MCF 10A (cell line): ENCODE data around the gene GTF2IRD1. TPM values are rescaled to one million over a fixed set of nuclear protein-coding genes. Genes with fewer than 3 reads are reported as not detected.
"Not testable (repeated sequence)": the region's sequence is repeated elsewhere in the genome, so short reads cannot be mapped to it uniquely, and the experiment has no call there.

ENCODE experiments used
- BruUV-seq: library from RNA; stranded (reverse); fragments of 400-500 nt; replicated peaks from 2 replicates; lab custom pipeline; 2021; lab: Mats Ljungman, UMichigan
- CTCF ChIA-PET: fragments of 300-600 bp; sonication (Branson Sonifier 250); formaldehyde crosslinking; extraction: SDS; loops from one replicate; lab custom pipeline; 2021; ENCODE audit warnings: antibody characterized with exemption, inconsistent platforms; lab: Yijun Ruan, JAX
- POLR2A ChIA-PET: fragments of 300-600, 350-650 bp; sonication (Branson Sonifier 250); formaldehyde crosslinking; extraction: SDS; loops from one replicate; lab custom pipeline; 2020; ENCODE audit warnings: antibody characterized with exemption, inconsistent platforms; lab: Yijun Ruan, JAX
- DNase-seq: peaks from one replicate; pipeline ENCODE4 v3.0.0-alpha.2; 2018; ENCODE audit not compliant: unreplicated experiment
- H3K27ac Mint-ChIP-seq: one replicate; pipeline ENCODE4 v1.8.0; 2022; ENCODE audit warnings: mild to moderate bottlenecking, low read depth, mixed read lengths; ENCODE audit not compliant: unreplicated experiment
- H3K27me3 Mint-ChIP-seq: one replicate; pipeline ENCODE4 v1.8.0; 2022; ENCODE audit warnings: mixed read lengths; ENCODE audit not compliant: insufficient read depth, unreplicated experiment
- H3K36me3 Mint-ChIP-seq: one replicate; pipeline ENCODE4 v1.8.0; 2022; ENCODE audit warnings: mild to moderate bottlenecking, moderate library complexity, mixed read lengths; ENCODE audit not compliant: insufficient read depth, unreplicated experiment
- H3K4me1 Mint-ChIP-seq: one replicate; pipeline ENCODE4 v1.8.0; 2022; ENCODE audit warnings: mixed read lengths; ENCODE audit not compliant: insufficient read depth, unreplicated experiment
- H3K4me3 Mint-ChIP-seq: one replicate; pipeline ENCODE4 v1.8.0; 2022; ENCODE audit warnings: mild to moderate bottlenecking, moderate library complexity, mixed read lengths; ENCODE audit not compliant: unreplicated experiment
- H3K9me3 Mint-ChIP-seq: one replicate; pipeline ENCODE4 v1.8.0; 2022; ENCODE audit warnings: mixed read lengths; ENCODE audit not compliant: unreplicated experiment
- intact Hi-C: fragments of 100-400 bp; cut with micrococcal nuclease; formaldehyde crosslinking; loops from 2 replicates; pipeline ENCODE4 v1.14.1; 2022
- total RNA-seq: library from RNA; stranded (reverse); gene quantifications from 2 replicates; pipeline ENCODE4 v1.2.3, GENCODE V29; 2022
- TF ChIP-seq, protein P1 (sequence below): fragments of 200-600 bp; IDR thresholded peaks from one replicate; pipeline ENCODE4 v1.8.0; 2022; ENCODE audit warnings: antibody characterized with exemption, mild to moderate bottlenecking; ENCODE audit not compliant: unreplicated experiment

The GTF2IRD1 gene
- total RNA-seq, 1 experiment from 2014 or later: 77.6 TPM

DNA sequence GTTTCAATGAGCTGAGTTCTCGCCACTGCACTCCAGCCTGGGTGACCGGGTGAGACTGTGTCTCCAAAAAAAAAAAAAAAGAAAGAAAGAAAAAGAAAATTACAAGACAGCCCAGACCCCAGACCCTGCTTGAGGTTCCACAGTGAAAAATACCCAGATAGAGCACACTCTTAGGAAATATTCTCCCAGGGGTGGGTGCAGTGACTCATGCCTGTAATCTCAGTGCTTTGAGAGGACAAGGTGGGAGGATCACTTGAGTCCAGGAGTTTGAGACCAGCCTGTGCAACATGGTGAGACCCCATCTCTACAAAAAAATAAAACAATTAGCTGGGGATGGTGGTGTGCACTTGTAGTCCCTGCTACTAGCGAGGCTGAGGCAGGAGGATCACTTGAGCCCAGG, 41.1 kb upstream of the GTF2IRD1 start:
- Mint-ChIP-seq H3K9me3 (no peaks in the 10 kb centered on the region), H3K27me3 (no peaks in the 10 kb centered on the region), H3K27ac (no peak overlapping the region), H3K4me3 (no peak overlapping the region), H3K36me3 (no peaks in the 10 kb centered on the region), H3K4me1 (no peaks in the 10 kb centered on the region)
- intact Hi-C loops: no loop called here
- TF ChIP-seq, protein P1, sequence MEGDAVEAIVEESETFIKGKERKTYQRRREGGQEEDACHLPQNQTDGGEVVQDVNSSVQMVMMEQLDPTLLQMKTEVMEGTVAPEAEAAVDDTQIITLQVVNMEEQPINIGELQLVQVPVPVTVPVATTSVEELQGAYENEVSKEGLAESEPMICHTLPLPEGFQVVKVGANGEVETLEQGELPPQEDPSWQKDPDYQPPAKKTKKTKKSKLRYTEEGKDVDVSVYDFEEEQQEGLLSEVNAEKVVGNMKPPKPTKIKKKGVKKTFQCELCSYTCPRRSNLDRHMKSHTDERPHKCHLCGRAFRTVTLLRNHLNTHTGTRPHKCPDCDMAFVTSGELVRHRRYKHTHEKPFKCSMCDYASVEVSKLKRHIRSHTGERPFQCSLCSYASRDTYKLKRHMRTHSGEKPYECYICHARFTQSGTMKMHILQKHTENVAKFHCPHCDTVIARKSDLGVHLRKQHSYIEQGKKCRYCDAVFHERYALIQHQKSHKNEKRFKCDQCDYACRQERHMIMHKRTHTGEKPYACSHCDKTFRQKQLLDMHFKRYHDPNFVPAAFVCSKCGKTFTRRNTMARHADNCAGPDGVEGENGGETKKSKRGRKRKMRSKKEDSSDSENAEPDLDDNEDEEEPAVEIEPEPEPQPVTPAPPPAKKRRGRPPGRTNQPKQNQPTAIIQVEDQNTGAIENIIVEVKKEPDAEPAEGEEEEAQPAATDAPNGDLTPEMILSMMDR: no peak
- no TSS peak for BruUV-seq
- DNase-seq: peak; percentile 32
- POLR2A ChIA-PET: interaction anchor here (0.7 kb wide), 1 partner anchor 665 kb away, joined by 3 read pairs; no protein-coding TSS in a partner anchor
- CTCF ChIA-PET: interaction anchor here (0.7 to 1.9 kb wide), 4 partner anchors 12 to 131 kb away, joined by 4 to 18 read pairs (median 5); no protein-coding TSS in a partner anchor

DNA sequence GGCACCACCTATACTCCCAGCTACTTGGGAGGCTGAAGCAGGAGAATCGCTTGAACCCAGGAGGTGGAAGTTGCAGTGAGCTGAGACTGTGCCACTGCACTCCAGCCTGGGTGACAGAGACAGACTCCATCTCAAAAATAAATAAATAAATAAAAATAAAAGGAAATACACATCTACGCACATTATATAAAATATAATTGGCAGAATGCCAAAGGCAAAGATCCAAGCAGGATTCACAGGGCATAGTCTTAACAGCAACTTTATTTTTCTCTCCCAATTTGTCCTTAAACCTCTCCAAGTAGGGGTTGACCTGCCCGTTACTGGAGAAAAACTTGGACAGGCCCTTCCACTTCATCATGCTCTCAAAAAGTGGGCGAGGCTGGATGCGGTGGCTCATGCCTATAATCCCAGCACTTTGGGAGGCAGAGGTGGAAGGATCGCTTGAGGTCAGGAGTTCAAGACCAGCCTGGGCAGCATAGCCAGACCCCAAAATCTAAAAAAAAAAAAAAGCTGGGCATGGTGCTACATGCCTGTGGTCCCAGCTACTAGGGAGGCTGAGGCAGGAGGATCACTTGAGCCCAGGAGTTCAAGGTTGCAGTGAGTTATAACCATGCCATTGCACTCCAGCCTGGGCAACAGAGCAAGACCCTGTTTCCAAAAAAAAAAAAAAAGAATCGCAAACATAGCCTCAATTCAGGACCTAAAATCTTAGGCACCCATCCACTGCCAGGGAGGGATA, 38.9 kb upstream of the GTF2IRD1 start:
- H3K27ac Mint-ChIP-seq, H3K4me3 Mint-ChIP-seq, H3K36me3 Mint-ChIP-seq, H3K4me1 Mint-ChIP-seq, intact Hi-C loops, H3K9me3 Mint-ChIP-seq, DNase-seq, H3K27me3 Mint-ChIP-seq, BruUV-seq, POLR2A ChIA-PET: not testable (repeated sequence)
- CTCF ChIA-PET: interaction anchor here (0.6 to 1.8 kb wide), 4 partner anchors 13 to 152 kb away, joined by 3 to 7 read pairs (median 4); no protein-coding TSS in a partner anchor

GRCh38 chr7:74417419-74417971, 36.2 kb upstream of the GTF2IRD1 start:
- no peaks in the 10 kb centered on the region for H3K27me3 Mint-ChIP-seq
- H3K4me3 Mint-ChIP-seq: no peak overlapping the region
- ChIA-PET POLR2A (interaction anchor here (0.6 kb wide), 1 partner anchor 61 kb away, joined by 3 read pairs; no protein-coding TSS in a partner anchor), CTCF (interaction anchor here (0.5 to 2.9 kb wide), 52 partner anchors 10 to 654 kb away, joined by 3 to 32 read pairs (median 4); no protein-coding TSS in a partner anchor)
- no peaks in the 10 kb centered on the region for H3K9me3 Mint-ChIP-seq
- H3K36me3 Mint-ChIP-seq: no peaks in the 10 kb centered on the region
- DNase-seq: peak; percentile 82
- no TSS peak for BruUV-seq
- peaks cover 6% of the 10 kb centered on the region for H3K4me1 Mint-ChIP-seq
- TF ChIP-seq, protein P1: peak; percentile 96
- no peak overlapping the region for H3K27ac Mint-ChIP-seq
- intact Hi-C loops: loop anchor here (1.0 kb wide), 2 partner anchors 128 to 149 kb away; no protein-coding TSS in a partner anchor

DNA sequence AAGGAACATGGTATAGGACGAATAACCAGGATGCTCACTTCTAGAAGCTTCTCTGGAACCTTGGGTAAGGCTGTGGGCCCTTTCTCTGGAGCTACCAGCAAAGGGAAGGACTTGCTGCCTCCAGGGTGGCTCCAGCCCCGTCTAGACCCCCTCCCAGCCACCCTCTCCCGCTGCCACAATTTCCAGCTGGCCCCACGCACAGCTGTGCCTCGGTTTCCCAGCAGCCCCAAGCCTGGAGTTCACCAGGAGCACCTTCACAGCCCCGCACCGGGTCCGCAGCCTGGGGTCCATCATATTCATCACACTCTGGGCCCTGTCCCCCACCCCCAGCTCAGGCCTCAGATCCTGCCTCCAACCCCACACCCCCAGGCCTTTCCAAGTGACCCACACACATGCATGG, 35.6 kb upstream of the GTF2IRD1 start:
- peaks cover 6% of the 10 kb centered on the region for H3K4me1 Mint-ChIP-seq
- DNase-seq: no peak
- no peak overlapping the region for H3K27ac Mint-ChIP-seq
- CTCF ChIA-PET: interaction anchor here (0.5 to 2.9 kb wide), 49 partner anchors 10 to 654 kb away, joined by 3 to 32 read pairs (median 4); no protein-coding TSS in a partner anchor
- H3K9me3 Mint-ChIP-seq: no peaks in the 10 kb centered on the region
- POLR2A ChIA-PET: interaction anchor here (0.6 kb wide), 1 partner anchor 60 kb away, joined by 3 read pairs; no protein-coding TSS in a partner anchor
- TF ChIP-seq, protein P1: no peak
- intact Hi-C loops: no loop called here
- H3K36me3 Mint-ChIP-seq: no peaks in the 10 kb centered on the region
- BruUV-seq: no TSS peak
- H3K4me3 Mint-ChIP-seq: no peak overlapping the region
- no peaks in the 10 kb centered on the region for H3K27me3 Mint-ChIP-seq
